ENCODE measurements around the gene HECA.
"Not testable (repeated sequence)": the region's sequence is repeated elsewhere in the genome, so short reads cannot be mapped to it uniquely, and the experiment has no call there.

HECA gene

DNA sequence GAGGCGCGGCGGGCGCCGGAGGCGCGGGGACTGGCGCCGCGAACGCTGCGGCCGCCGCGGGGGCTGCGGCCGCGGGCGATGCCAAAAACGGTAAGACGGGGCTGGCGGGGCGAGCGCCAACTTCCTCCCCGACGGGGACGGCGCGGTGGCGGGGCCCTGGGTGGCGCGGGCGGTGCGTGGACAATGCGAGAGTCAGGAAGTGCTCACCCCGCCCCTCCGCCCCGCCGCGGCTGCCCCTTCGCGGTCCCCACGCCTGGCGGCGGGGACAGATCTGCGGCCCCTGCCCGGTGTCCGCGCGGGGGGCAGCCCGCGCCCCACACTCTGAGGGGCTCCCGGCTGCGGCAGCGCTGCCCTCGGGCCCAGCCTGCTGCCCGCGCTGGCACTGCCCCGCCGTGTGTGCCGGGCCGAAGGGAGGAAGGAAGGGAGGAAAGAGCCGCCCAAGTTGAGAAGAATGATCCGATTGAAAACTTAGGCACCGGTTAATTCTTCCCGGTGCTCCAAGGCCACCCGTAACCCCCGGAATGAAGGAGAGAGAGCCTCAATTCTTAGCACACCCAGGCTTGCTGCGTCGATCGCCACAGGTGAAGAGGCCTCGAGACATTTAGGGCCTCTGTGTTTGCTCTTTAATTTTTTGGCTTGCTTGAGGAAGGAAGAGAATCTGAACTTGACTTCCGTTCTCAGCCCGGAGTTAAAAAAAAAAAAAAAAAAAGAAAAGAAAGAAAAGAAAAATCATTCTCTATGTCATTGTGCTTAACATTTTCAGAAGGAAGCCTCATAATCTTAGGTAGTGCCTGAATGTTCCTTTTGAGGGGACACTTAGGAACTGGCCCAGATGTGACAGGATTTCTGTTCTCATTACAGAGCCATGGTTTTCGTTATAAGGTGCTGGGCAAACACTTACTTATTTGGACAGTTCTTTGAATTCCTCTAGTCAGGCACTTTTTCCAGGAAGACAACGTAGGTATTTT is 982 bp downstream of the HECA start:
- no peak for DNase-seq (ENCODE audit: extremely low spot score, insufficient read length, low read depth)
- peak; percentile 55 for FAIRE-seq

DNA sequence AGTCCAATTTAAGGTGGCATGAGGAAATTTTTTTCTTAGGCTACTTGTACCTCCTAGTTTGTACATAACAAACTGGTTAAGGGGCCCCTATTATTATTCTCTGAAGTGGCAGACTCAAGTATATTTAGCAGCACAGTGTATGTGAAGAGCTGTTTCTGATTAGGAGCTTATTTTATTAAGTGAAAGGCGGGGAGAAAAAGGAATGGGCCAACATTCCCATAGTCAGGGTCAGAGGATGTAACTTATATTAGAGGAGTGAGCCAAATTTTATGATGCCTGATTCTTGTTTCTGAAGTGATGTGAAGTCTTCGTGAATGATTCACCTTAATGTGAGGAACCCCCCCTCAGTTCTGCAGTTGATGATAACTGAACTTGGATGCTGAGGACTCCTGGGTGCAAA is 2.8 kb downstream of the HECA start:
- no peak for FAIRE-seq
- DNase-seq (ENCODE audit: extremely low spot score, insufficient read length, low read depth), result no peak

DNA sequence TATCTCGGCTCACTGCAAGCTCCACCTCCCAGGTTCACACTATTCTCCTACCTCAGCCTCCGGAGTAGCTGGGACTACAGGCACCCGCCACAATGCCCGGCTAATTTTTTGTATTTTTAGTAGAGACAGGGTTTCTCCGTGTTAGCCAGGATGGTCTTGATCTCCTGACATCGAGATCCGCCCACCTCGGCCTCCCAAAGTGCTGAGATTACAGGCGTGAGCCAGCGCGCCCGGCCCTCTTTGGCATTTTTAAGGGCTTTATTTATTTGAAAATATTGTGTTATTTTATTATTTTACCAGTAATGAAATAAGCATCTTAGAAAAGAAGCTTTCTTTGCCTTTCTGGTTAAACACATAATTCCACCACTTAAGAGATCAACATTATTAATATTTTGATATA is 6.0 kb downstream of the HECA start:
- DNase-seq (ENCODE audit: extremely low spot score, insufficient read length, low read depth), result not testable (repeated sequence)

DNA sequence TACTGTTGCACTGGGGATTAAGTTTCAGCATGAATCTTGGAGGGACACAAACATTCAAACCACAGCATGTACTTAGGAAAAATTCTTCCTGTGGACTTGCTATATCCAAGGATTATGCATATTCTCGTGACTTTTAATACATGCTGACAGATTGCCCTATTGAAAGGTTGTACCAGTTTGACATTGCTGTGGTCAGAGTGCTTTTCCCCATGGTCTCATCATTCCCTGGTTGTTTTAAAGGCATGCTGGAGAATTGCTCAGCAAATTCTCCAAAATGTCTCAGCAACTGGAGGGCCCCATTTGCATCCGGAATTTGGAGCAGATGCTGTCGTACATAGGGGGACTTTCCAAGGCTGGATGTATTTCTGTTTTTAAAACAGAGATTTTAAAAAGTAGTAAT is 7.4 kb downstream of the HECA start:
- FAIRE-seq (no peak), DNase-seq (ENCODE audit: extremely low spot score, insufficient read length, low read depth) (no peak)

More for the DNA sequence above, 6.0 kb downstream of the HECA start:
- not testable (repeated sequence) for FAIRE-seq

DNA sequence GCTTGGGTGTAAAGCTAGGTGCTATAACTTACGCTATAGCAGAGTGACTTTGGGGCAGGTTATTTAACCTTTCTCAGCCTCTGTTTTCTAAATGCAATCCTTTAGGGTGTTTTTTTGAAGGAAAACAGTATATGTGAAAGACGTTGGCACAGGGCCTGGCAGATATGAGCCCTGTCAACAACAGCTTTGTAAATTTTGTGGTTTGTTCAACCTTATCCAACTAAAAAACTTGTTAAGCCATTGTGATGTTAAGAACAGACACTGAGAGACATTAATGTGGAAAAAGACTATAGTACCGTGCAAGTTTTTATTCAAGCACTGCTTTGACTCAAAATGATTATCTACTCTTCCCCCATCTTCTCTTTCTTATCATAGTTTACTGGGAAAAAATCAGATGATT is 8.2 kb downstream of the HECA start:
- FAIRE-seq (no peak), DNase-seq (ENCODE audit: extremely low spot score, insufficient read length, low read depth) (no peak)

DNA sequence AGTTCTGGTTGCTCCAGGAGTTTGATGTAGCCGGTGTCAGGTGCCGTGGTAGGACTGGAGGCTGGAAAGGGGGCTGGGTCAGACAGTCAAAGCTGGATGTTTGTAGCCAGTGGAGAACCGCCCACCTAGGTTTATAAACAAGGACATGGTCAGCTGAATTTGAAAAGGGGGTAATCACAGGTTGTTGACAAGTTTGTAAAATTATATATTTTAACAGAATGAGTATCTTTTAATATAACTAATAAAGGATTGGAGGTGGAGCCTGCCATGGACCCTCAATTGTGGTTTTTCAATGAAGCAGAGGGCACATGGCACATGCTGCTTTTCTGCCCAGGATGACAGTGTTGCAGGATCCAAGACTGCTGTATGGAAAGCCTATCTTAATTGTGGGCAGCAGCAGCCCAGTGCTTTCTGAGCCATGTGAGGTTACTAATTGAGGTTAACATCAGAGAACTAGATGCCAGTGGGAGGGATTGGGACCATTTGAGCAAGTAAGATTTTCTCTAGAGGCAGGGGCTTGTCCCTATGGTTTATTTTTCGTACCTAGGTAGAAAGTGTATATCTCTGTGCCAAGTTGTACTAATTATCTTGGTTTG is 9.7 kb downstream of the HECA start:
- FAIRE-seq (no peak), DNase-seq (ENCODE audit: extremely low spot score, insufficient read length, low read depth) (no peak)

DNA sequence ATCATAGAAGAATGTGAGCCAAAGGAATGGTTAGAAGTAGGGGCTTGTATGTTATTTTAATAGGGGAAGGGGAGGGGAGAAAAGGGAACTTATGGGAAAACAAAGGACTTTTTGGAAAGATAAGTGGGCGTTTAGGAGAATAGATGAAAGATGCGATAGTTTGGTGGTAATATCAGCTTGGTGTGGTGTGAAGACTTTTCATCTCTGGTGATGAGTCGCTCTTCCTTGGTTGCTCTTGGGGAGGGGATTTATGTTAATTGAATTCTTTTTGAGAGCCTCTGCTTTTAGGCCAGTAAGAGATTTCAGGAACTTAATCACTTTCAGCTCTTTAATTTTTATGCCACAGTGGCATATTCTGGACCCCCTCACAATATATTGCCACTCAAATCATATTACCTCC is 10.8 kb downstream of the HECA start:
- DNase-seq (ENCODE audit: extremely low spot score, insufficient read length, low read depth), result no peak
- FAIRE-seq, result no peak

DNA sequence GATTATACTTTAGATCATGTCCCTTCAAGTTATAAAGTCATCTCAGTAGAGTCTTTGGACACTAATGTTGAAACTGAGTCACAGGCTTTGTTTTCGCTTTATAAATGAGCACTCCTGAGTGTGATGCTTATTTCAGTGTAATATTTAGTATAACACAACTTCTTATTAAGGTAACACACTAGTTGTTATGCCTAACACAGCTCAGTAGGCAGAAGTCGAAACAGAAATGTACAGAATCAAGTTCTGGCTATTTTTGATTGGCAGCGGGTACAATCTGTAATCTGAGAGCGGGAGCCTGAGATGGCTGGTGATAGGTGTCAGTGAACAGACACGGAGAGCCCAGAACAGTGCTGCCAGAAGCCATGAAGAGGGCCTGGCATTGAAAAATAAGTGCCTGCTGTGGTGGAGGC is 11.4 kb downstream of the HECA start:
- no peak for DNase-seq (ENCODE audit: extremely low spot score, insufficient read length, low read depth)
- no peak for FAIRE-seq

DNA sequence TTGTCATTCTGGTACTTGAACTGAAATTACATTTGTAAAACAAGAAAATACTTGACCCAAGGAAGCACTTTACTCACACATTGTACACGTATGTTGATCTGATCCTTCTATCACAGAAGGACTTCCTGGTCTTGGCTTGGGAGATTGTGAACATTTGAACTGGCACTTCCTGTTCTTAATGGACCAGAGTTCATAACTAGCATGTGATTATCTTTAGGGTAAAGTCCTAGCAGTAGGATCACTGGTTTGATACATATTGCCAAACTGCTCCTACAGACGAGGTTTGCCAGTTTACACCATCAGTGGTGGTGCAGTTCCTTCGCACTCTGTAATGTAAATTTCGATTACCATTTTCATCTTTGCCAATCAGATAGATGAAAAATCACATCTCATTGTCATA is 12.7 kb downstream of the HECA start:
- FAIRE-seq, result no peak
- no peak for DNase-seq (ENCODE audit: extremely low spot score, insufficient read length, low read depth)

DNA sequence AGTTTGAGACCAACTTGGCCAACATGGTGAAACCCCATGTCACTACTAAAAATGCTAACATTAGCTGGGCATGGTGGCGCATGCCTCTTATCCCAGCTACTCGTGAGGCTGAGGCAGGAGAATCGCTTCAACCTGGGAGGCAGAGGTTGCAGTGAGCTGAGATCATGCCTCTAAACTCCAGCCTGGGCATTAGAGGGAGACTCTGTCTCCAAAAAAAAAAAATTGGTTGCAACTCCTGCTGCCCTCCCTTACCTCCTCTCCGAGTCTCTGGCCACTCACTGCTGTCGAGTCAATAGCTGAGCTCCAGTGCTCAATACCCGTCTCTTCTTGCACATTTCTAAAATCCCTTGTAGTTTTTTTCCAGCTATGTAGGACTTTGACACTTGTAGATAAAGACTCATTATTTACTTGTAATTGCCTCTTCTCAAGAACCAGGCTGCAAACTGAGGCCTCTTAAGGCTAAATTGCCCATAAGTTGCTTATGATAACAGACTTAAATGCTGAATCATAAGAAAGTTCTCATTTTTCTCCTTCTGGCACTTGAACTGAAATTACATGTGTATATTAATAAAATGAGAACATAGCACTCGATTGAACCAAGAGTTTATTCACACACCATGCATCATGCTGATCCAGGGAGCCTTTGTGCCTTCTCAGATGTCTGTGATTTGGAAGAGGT is 13.8 kb downstream of the HECA start:
- no peak for DNase-seq (ENCODE audit: extremely low spot score, insufficient read length, low read depth)

DNA sequence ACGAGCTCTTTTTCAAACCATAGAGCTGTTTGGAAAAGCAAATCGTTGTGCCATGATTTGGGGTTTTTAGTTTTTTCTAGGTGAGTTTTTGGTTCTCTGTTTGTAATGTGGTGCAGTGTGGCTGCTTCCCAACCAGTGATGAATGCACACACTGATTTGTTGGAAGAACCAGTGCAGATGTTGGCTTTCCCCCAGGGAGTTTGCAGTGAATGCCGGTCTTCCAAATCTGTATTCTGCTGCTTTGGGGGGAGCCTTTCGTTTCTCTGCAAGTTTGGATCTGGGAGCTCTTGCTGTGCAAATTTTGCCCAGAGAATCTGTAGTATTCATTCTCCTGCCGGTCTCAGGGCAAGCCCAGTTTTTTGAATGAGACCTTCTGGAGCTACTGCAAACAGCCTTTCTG is 14.5 kb downstream of the HECA start:
- DNase-seq (ENCODE audit: extremely low spot score, insufficient read length, low read depth), result no peak
- FAIRE-seq, result no peak

More for the DNA sequence above, 13.8 kb downstream of the HECA start:
- FAIRE-seq, result no peak

DNA sequence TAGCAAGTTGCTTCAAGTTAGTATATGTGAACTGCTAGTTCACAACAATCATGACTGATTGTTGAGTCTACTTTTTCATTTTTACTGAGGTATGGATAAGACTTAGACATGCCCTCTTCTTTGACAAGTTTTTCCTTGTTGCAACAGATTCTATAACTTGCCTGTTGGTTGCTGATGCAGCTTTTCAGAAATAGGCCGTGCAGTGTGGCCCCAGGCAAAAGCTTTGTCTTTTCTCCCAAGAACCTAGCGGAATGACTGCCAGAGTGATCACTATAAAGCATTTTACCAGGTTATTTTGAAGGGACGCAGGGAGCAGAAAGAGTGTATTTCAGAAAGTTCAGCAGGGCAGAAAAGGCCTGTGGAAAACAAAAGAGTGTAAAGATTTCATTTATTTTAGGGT is 16.0 kb downstream of the HECA start:
- FAIRE-seq (no peak), DNase-seq (ENCODE audit: extremely low spot score, insufficient read length, low read depth) (no peak)

DNA sequence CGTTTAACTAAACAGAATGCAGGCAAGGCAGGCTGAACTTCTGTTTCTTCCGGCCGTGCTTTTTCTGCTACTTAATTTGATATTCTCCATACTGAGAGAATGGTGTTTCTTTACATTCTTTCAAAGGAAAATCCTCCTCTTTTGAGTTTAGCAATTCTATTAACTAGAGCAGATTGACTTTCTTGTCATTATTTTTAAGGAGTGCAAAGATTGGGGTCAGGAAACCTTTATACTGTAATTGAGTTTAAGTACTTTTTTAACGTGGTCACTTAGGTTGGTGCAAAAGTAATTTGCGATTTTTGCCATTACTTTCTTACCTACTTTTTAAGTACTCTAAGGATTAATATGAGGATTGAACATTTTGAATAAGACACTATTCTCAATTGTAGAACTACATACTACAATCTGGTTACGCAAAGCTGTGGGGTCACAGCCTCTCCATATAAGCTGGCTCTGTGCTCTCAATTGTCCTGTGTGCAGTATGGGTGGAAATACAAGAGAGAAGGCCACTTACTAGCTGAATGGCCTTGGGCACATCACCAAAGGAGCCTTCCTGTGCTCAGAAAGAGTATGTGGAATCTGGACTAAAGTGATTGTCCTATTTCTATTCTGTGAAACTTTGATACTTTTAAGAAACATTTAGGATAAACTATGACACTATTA is 16.7 kb downstream of the HECA start:
- DNase-seq (ENCODE audit: extremely low spot score, insufficient read length, low read depth) (no peak), FAIRE-seq (no peak)

DNA sequence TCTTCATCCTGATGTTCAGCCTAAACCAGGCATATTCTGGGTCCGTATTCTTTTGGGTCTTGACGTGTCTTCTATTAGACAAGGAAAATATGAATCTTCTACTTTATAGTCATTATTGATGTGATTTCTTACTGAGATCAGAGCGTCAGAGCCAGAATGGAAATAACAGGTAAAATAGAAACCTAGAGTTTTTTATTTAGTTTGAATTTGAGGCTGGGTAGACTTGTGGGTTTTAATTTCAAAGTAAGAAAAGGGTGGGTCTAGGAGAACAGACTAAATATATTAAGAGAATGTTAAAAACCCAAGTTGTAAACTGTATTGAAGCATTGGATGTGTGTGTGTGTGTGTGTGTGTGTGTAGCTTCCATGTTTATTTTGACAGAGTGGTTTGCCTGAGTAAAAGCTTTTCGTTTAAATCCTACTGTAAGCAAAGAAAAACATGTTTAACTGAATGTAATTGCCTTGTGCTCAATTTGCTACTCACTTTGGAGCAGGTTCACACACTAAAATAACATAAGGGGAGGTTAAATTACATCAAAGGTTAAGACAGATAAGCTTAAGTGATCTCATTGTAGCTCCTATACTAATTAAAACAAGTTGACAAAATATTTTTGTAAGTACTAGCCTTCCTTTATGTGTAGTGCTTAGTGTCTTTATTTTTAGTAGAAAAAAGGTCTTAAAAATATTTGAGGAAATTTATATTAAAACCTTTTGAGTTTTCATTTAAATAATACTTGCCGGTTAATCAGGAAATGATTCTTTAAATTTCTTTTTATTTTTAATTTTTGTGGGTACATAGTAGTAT is 17.4 kb downstream of the HECA start:
- DNase-seq (ENCODE audit: extremely low spot score, insufficient read length, low read depth) (no peak), FAIRE-seq (no peak)

DNA sequence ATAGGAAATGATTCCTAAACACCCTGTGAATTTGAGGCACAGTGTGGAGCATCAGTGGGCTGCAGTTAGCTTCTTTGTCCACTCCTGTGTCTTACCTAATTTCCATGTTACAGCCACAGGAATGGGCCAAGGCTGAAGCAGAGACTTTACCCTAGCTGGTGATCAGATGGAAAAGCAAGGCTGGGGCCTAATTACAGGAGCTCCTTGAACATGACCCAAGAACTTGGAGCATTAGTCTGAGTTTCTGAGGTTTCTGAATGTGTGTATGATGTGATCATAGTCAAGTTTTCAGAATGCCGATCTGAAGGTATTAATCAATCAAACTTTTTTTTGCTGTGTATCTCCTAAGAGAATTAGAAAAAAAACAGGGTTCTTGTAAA is 18.0 kb downstream of the HECA start:
- no peak for FAIRE-seq
- no peak for DNase-seq (ENCODE audit: extremely low spot score, insufficient read length, low read depth)

DNA sequence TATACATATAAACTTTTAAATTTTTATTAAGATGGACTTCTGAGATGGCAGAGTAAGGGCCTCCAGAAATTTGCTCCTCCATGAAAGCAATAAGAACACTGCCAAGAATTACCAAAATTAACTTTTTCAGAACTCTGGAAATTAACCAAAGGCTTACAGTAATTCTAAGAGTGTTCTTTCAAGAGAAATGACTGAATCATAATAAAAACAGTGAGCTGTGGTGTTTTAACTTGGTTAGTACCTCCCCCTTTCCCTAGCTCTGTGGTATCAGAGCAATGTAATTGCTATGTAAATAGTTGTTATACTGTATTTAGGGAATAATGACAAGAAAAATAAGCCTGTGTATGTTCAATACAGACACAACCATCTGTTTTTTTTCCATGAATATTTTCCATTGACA is 19.0 kb downstream of the HECA start:
- DNase-seq (ENCODE audit: extremely low spot score, insufficient read length, low read depth), result no peak
- no peak for FAIRE-seq

DNA sequence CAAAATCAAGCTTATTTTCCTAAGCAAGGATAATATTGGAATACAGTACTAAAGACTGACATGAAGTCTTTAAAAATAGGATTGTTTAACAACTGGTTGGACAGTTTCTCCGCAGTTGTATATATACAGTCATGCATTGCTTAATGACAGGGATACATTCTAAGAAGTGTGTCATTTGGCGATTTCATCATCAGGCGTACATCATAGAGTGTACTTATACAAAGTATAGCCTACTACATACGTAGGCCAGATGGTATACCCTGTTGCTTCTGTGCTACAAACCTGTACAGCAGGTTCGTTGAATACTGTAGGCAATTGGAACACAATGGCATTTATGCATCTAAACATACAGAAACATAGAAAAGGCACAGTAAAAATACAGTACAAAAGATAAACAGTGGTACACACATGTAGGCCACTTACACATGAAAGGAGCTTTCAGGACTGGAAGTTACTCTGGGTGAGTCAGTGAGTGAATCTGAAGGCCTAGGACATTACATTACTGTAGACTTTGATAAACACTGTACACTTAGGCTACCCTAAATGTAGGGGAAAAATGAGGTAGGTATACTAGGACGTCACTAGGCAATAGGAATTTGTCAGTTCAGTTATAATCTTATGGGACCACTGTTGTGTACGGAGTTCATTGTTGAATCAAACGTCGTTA is 20.1 kb downstream of the HECA start:
- no peak for DNase-seq (ENCODE audit: extremely low spot score, insufficient read length, low read depth)
- FAIRE-seq, result no peak

DNA sequence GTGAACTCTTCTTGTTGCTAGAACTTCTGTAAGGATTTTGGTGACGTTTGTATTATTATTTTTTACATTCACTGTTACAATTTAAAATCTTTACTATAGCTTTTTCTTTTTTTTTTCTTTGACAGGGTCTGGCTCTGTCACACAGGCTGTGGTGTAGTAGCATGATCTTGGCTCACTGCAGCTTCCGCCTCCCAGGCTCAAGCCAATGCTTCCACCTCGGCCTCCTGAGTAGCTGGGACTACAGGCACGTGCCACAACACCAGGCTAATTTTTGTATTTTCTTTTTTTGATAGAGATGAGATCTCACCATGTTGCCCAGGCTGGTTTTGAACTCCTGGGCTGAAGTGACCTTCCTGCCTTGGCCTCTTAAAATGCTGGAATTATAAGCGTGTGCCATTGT is 21.2 kb downstream of the HECA start:
- DNase-seq (ENCODE audit: extremely low spot score, insufficient read length, low read depth) (no peak), FAIRE-seq (no peak)

DNA sequence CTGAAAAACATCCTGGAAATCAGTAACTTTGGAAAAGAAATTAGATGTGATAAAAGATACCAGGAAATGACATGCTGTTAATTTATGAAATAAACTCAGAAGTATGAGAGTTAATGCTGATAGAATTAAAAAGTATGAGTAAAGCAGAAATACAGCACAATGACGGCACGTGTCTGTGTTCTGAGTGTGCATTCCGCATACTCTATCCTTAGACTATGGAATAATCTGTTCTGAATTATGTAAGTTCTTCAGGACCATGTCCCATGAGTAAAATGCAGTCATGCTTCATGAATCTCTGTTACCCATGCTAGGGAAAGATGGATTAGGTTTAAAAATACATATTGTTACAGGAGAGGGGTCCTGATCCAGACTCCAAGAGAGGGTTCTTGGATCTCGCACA is 21.7 kb downstream of the HECA start:
- DNase-seq (ENCODE audit: extremely low spot score, insufficient read length, low read depth), result no peak

More for the DNA sequence above, 21.7 kb downstream of the HECA start:
- no peak for FAIRE-seq

Measured in GM18507 (cell line).